ENCODE results near the gene C9orf72. TPM values are rescaled to one million over a fixed set of nuclear protein-coding genes. Genes with fewer than 3 reads are reported as not detected.

The C9orf72 gene
- total RNA-seq, 2 donors from 2014 or later, result 19.4 to 25.6 TPM

DNA sequence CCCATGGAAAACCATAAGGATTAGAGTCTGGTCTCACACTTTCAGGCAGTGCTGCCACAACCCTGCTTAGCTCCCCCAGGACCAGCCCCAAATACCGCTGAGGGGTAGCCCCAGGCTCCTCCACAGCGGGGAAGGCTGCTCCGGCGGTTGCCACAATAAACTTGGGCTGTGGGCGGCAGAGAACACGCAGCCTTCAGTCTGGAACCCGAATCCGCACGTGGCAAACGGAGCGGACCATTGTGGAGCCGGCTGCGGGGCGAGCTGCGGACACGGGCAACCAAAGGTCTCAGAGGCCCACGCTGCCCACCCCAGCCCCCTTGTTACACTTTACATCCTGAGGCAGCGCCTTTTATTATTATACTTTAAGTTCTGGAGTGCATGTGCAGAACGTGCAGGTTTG is 37.3 kb upstream of the C9orf72 start:
- no peaks in the 10 kb centered on the region for H3K4me1 ChIP-seq (ENCODE audit: control insufficient read depth in 1 of 2, low read depth in 2 of 2)
- no peak overlapping the region for H3K27ac ChIP-seq
- TF ChIP-seq, protein P1, sequence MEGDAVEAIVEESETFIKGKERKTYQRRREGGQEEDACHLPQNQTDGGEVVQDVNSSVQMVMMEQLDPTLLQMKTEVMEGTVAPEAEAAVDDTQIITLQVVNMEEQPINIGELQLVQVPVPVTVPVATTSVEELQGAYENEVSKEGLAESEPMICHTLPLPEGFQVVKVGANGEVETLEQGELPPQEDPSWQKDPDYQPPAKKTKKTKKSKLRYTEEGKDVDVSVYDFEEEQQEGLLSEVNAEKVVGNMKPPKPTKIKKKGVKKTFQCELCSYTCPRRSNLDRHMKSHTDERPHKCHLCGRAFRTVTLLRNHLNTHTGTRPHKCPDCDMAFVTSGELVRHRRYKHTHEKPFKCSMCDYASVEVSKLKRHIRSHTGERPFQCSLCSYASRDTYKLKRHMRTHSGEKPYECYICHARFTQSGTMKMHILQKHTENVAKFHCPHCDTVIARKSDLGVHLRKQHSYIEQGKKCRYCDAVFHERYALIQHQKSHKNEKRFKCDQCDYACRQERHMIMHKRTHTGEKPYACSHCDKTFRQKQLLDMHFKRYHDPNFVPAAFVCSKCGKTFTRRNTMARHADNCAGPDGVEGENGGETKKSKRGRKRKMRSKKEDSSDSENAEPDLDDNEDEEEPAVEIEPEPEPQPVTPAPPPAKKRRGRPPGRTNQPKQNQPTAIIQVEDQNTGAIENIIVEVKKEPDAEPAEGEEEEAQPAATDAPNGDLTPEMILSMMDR (IDR thresholded peaks at IDR 0.05), result no peak
- ATAC-seq (ENCODE audit: insufficient number of reproducible peaks, low FRiP score, low read depth), result no peak
- no peaks in the 10 kb centered on the region for H3K9me3 ChIP-seq
- DNase-seq (ENCODE audit: low spot score), result no peak
- no peak overlapping the region for H3K4me3 ChIP-seq
- H3K36me3 ChIP-seq, result no peaks in the 10 kb centered on the region
- no peaks in the 10 kb centered on the region for H3K27me3 ChIP-seq (replicated peaks; ENCODE audit: insufficient read depth)

DNA sequence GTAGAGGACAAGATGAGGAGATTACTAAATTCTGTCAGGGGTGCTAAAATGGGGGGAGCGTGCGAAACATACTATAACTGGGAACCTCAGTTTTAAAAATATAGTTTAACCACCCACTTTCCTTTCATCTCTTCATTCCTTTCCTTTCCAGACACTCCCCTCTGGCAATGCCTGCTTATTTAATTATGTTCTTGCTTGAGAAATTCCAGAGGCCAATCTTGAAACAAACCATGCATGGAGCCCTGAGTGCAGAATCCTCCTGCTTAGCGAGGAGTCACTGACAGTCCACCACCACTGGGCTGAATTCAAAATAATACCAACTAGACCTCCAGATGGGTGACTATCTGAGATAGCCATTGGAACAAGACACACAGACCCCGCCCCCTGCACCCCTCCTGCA is 29.7 kb upstream of the C9orf72 start:
- Histone ChIP-seq H3K4me1 (ENCODE audit: control insufficient read depth in 1 of 2, low read depth in 2 of 2) (no peaks in the 10 kb centered on the region), H3K27ac (no peak overlapping the region), H3K36me3 (no peaks in the 10 kb centered on the region), H3K4me3 (no peak overlapping the region), H3K9me3 (no peaks in the 10 kb centered on the region), H3K27me3 (replicated peaks; ENCODE audit: insufficient read depth) (no peaks in the 10 kb centered on the region)
- DNase-seq (ENCODE audit: low spot score), result no peak
- ATAC-seq (ENCODE audit: insufficient number of reproducible peaks, low FRiP score, low read depth), result no peak
- TF ChIP-seq, protein P1 (IDR thresholded peaks at IDR 0.05), result no peak

DNA sequence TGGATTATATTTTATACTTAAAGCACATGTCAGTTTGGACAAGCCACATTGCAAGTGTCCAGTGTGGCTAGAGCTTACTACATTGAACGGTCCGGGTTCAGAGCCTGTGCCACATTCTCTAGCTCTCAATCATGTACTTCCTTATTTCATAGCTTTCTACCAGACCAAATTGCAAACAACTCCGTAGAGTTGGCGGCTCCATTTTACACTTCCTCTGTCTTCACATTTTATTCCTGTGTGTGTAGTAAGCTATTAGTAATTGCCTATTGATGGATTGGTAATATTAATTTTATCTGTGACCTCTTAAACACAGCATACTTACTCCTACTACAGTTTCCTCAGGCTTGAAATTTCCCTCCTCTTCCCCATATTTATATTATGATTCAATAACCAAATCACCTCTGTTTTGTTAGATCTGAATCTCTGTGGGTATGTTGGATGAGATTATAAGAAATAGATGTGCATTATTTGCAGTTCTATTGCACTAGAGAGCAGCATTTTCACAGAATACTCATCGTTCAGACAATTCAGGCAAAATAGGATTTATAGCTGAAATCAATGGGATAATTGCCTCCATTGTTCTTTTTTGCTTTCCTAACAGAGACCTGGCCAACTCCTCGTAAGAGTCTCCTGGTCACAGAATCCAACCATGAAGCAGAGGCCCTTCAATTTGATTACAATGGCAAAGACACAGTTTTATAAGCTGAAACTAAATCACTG is 29.0 kb upstream of the C9orf72 start:
- H3K27ac ChIP-seq, result peak overlapping the region in 1 of 2 donors; percentile 21
- no peaks in the 10 kb centered on the region for H3K36me3 ChIP-seq
- no peak overlapping the region for H3K4me3 ChIP-seq
- no peaks in the 10 kb centered on the region for H3K27me3 ChIP-seq (replicated peaks; ENCODE audit: insufficient read depth)
- ATAC-seq (ENCODE audit: insufficient number of reproducible peaks, low FRiP score, low read depth) (no peak), DNase-seq (ENCODE audit: low spot score) (no peak)
- H3K9me3 ChIP-seq, result no peaks in the 10 kb centered on the region
- TF ChIP-seq, protein P1 (IDR thresholded peaks at IDR 0.05), result no peak
- H3K4me1 ChIP-seq (ENCODE audit: control insufficient read depth in 1 of 2, low read depth in 2 of 2), result no peaks in the 10 kb centered on the region

DNA sequence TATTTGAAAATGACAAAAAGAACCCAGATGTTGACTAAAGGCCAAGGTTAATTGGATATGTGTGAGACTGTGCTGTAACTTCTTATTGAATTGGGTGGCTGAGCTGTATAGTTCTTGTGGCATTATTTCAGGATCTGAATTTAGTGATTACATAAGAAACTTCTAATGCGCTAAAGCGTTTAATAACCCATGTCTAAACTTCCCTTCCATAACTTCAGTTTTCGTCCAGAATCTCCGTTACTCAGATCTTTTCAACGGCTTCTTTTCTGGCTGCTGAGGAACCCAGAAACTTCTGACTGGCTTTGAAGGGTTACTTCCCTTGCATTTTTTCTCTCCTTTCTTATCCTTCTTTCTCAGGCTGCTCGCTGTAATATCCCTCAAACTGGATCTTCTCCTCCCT is 28.1 kb upstream of the C9orf72 start:
- TF ChIP-seq, protein P1 (IDR thresholded peaks at IDR 0.05), result no peak
- no peaks in the 10 kb centered on the region for H3K4me1 ChIP-seq (ENCODE audit: control insufficient read depth in 1 of 2, low read depth in 2 of 2)
- ATAC-seq (ENCODE audit: insufficient number of reproducible peaks, low FRiP score, low read depth) (no peak), DNase-seq (ENCODE audit: low spot score) (no peak)
- no peaks in the 10 kb centered on the region for H3K27me3 ChIP-seq (replicated peaks; ENCODE audit: insufficient read depth)
- H3K4me3 ChIP-seq, result no peak overlapping the region
- H3K27ac ChIP-seq, result peak overlapping the region in 1 of 2 donors; percentile 21
- H3K36me3 ChIP-seq, result no peaks in the 10 kb centered on the region
- H3K9me3 ChIP-seq, result no peaks in the 10 kb centered on the region

DNA sequence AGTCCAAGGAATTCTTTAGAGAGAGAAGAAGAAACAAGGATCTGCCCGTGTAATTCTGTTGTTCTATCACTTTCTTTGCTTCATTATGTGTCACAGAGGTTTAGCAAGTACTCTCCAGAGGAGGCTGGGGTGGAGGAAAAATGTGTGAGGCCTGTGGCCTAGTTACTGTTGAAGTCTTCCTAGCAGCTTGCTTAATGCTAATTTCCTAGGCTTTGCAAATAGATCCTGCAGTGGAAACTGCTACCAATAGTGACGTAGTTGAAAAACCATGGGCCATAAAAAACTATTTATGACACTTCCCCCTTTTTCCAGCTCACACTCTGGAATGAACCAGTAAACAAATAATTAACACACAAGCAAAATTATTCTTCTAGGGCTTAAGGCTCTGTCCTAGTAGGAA is 27.0 kb upstream of the C9orf72 start:
- H3K27ac ChIP-seq, result peak overlapping the region in 1 of 2 donors; percentile 11
- H3K36me3 ChIP-seq, result no peaks in the 10 kb centered on the region
- DNase-seq (ENCODE audit: low spot score), result no peak
- TF ChIP-seq, protein P1 (IDR thresholded peaks at IDR 0.05), result no peak
- H3K4me3 ChIP-seq, result no peak overlapping the region
- H3K9me3 ChIP-seq, result no peaks in the 10 kb centered on the region
- H3K27me3 ChIP-seq (replicated peaks; ENCODE audit: insufficient read depth), result no peaks in the 10 kb centered on the region
- no peaks in the 10 kb centered on the region for H3K4me1 ChIP-seq (ENCODE audit: control insufficient read depth in 1 of 2, low read depth in 2 of 2)
- no peak for ATAC-seq (ENCODE audit: insufficient number of reproducible peaks, low FRiP score, low read depth)

Data from thoracic aorta (tissue), 2 donors.